GM21447 (cell line): ENCODE results near the gene CXCL12.

Experiments
- ATAC-seq: cut with Tn5 transposase; IDR thresholded peaks from one replicate; pipeline ENCODE4 v1.9.1; 2021; ENCODE audit not compliant: unreplicated experiment

CXCL12 gene

GRCh38 chr10:44335330-44336021, 49.4 kb downstream of the CXCL12 start:
- no peak for ATAC-seq

GRCh38 chr10:44334621-44335184, 50.2 kb downstream of the CXCL12 start:
- ATAC-seq, result no peak

- no peak for ATAC-seq
Observed at GRCh38 chr10:44334091-44334490, 50.8 kb downstream of the CXCL12 start.

- ATAC-seq, result no peak
Observed at GRCh38 chr10:44333511-44333910, 51.4 kb downstream of the CXCL12 start.

- no peak for ATAC-seq
Observed at GRCh38 chr10:44332465-44332864, 52.4 kb downstream of the CXCL12 start.

- no peak for ATAC-seq
Observed at GRCh38 chr10:44330431-44330830, 54.5 kb downstream of the CXCL12 start.

GRCh38 chr10:44327461-44327860, 57.4 kb downstream of the CXCL12 start:
- ATAC-seq, result no peak
